ENCODE data around the gene SOAT1. TPM values are rescaled to one million over a fixed set of nuclear protein-coding genes. Genes with fewer than 3 reads are reported as not detected.
"Not testable (repeated sequence)": the region's sequence is repeated elsewhere in the genome, so short reads cannot be mapped to it uniquely, and the experiment has no call there.

Gene SOAT1
- polyA plus RNA-seq, 4 donors: 1.1 to 15.4 (median 5.1) TPM

DNA sequence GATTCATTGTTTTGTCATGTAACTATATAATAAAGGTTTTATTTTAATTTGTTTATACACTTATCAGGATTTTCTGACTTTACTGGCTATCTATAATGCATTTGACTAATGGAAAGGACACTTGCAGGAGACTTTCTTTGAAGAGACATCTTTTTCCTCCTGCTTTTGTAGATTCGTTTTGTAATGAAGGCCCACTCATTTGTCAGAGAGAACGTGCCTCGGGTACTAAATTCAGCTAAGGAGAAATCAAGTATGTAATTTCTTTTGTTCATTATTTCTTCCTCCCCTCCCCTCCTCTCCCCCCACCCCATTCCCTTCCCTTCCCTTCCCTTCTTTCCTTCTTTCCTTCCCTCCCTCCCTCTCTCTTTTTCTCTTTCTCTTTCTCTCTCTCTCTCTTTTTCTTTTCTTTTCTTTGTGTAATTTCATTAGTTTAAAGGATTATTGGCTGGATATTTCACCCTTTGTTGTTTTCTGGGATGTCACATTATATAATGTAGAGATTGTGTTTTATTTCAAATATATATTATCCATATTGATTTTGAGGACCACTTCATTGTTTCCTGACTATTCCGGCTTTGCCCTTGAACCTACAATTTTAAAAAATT, 48.4 kb downstream of the SOAT1 start:
- no peak for FAIRE-seq
- Histone ChIP-seq H3K36me3 (ENCODE audit: control insufficient read depth in 3 of 3, insufficient read depth in 2 of 3, low read depth in 1 of 3, low read length in 3 of 3) (peaks cover 2 to 20% (median 5%) of the 10 kb centered on the region in 3 donors), H3K9me3 (ENCODE audit: control insufficient read depth in 2 of 2, insufficient read depth in 1 of 2, low read depth in 1 of 2, low read length in 1 of 2) (no peaks in the 10 kb centered on the region), H3K4me3 (ENCODE audit: low read depth in 1 of 3, low read length in 3 of 3) (no peak overlapping the region), H3K27ac (ENCODE audit: low read depth in 1 of 3, low read length in 2 of 3) (no peak overlapping the region), H3K4me1 (ENCODE audit: control insufficient read depth in 3 of 3, insufficient read depth in 2 of 3, low read depth in 1 of 3, low read length in 2 of 3) (no peaks in the 10 kb centered on the region), H3K27me3 (ENCODE audit: control insufficient read depth in 3 of 3, insufficient read depth in 3 of 3, low read length in 3 of 3) (no peaks in the 10 kb centered on the region)
- DNase-seq: no peak
- 91 to 98% (median 93%) methylated on average over 4 of the region's 4 CpGs for WGBS, 3 donors

DNA sequence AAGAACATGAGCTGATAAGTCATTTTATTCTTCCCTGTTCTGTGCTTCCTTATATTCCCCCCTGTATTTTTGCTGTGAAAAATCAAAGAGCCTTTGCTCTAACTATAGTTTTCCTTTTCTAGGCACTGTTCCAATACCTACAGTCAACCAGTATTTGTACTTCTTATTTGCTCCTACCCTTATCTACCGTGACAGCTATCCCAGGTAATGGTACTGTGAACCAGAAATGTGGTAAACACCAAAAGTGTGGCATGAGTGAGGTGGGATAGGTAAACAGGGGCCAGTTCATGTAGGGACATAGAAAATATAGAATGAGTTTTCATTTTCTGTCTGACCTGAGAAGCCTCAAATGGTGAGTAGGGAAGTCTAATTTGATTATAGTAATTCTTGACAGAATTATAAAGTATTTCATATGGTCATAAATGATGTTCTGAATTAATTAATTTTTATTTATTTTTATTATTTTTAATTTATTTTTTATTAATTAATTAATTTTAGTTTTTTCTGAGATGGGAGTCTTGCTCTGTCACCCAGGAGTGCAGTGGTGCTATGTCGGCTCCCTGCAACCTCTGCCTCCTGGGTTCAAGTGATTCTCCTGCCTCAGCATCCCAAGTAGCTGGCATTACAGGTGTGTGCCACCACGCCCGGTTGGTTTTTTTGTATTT, 49.3 kb downstream of the SOAT1 start:
- H3K27ac ChIP-seq (ENCODE audit: low read depth in 1 of 3, low read length in 2 of 3): no peak overlapping the region
- DNase-seq (no peak), FAIRE-seq (peak; percentile 15)
- 81 to 91% (median 89%) methylated on average over 4 of the region's 4 CpGs for WGBS, 3 donors
- H3K9me3 ChIP-seq (ENCODE audit: control insufficient read depth in 2 of 2, insufficient read depth in 1 of 2, low read depth in 1 of 2, low read length in 1 of 2): no peaks in the 10 kb centered on the region
- H3K36me3 ChIP-seq (ENCODE audit: control insufficient read depth in 3 of 3, insufficient read depth in 2 of 3, low read depth in 1 of 3, low read length in 3 of 3): peaks cover 2 to 20% (median 5%) of the 10 kb centered on the region in 3 donors
- H3K27me3 ChIP-seq (ENCODE audit: control insufficient read depth in 3 of 3, insufficient read depth in 3 of 3, low read length in 3 of 3): no peaks in the 10 kb centered on the region
- no peak overlapping the region for H3K4me3 ChIP-seq (ENCODE audit: low read depth in 1 of 3, low read length in 3 of 3)
- H3K4me1 ChIP-seq (ENCODE audit: control insufficient read depth in 3 of 3, insufficient read depth in 2 of 3, low read depth in 1 of 3, low read length in 2 of 3): no peaks in the 10 kb centered on the region

DNA sequence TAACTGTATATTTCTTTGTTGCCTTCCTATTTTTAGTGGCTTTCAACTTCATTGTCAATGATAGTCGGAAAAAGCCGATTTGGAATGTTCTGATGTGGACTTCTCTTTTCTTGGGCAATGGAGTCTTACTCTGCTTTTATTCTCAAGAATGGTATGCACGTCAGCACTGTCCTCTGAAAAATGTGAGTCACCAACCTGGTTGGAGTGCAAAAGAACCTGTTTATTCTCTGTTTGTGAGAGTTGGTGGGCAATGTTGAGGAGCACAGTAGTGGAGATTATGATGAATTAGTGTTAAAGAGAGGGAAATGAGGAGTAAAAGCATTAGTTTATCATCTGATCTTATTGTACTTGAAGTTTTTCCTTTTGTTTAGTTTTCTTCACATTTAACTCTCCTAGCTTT, 57.7 kb downstream of the SOAT1 start:
- FAIRE-seq (no peak), DNase-seq (no peak)
- no peaks in the 10 kb centered on the region for H3K9me3 ChIP-seq (ENCODE audit: control insufficient read depth in 2 of 2, insufficient read depth in 1 of 2, low read depth in 1 of 2, low read length in 1 of 2)
- H3K36me3 ChIP-seq (ENCODE audit: control insufficient read depth in 3 of 3, insufficient read depth in 2 of 3, low read depth in 1 of 3, low read length in 3 of 3): peaks cover 0 to 10% (median 2%) of the 10 kb centered on the region in 3 donors
- no peaks in the 10 kb centered on the region for H3K27me3 ChIP-seq (ENCODE audit: control insufficient read depth in 3 of 3, insufficient read depth in 3 of 3, low read length in 3 of 3)
- WGBS, 3 donors: 95 to 97% (median 97%) methylated on average over 3 of the region's 3 CpGs
- no peak overlapping the region for H3K27ac ChIP-seq (ENCODE audit: low read depth in 1 of 3, low read length in 2 of 3)
- H3K4me1 ChIP-seq (ENCODE audit: control insufficient read depth in 3 of 3, insufficient read depth in 2 of 3, low read depth in 1 of 3, low read length in 2 of 3): no peaks in the 10 kb centered on the region
- H3K4me3 ChIP-seq (ENCODE audit: low read depth in 1 of 3, low read length in 3 of 3): no peak overlapping the region

GRCh38 chr1:179352236-179352635, 58.6 kb downstream of the SOAT1 start:
- no peaks in the 10 kb centered on the region for H3K27me3 ChIP-seq (ENCODE audit: control insufficient read depth in 3 of 3, insufficient read depth in 3 of 3, low read length in 3 of 3)
- WGBS, 3 donors: 95 to 97% (median 96%) methylated on average over 2 of the region's 2 CpGs

DNA sequence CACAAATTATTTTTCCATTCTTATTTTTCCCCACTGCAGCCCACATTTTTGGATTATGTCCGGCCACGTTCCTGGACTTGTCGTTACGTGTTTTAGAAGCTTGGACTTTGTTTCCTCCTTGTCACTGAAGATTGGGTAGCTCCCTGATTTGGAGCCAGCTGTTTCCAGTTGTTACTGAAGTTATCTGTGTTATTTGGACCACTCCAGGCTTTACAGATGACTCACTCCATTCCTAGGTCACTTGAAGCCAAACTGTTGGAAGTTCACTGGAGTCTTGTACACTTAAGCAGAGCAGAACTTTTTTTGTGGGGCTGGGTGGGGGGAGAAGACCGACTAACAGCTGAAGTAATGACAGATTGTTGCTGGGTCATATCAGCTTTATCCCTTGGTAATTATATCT, 59.9 kb downstream of the SOAT1 start:
- no peaks in the 10 kb centered on the region for H3K27me3 ChIP-seq (ENCODE audit: control insufficient read depth in 3 of 3, insufficient read depth in 3 of 3, low read length in 3 of 3)
- peak in 1 of 2 donors; percentile 5 for DNase-seq
- WGBS, 3 donors: 51 to 75% (median 69%) methylated on average over 5 of the region's 5 CpGs
- H3K4me3 ChIP-seq (ENCODE audit: low read depth in 1 of 3, low read length in 3 of 3): no peak overlapping the region
- H3K9me3 ChIP-seq (ENCODE audit: control insufficient read depth in 2 of 2, insufficient read depth in 1 of 2, low read depth in 1 of 2, low read length in 1 of 2): no peaks in the 10 kb centered on the region
- peaks cover 0 to 7% (median 2%) of the 10 kb centered on the region in 3 donors for H3K36me3 ChIP-seq (ENCODE audit: control insufficient read depth in 3 of 3, insufficient read depth in 2 of 3, low read depth in 1 of 3, low read length in 3 of 3)
- no peak for FAIRE-seq
- H3K27ac ChIP-seq (ENCODE audit: low read depth in 1 of 3, low read length in 2 of 3): no peak overlapping the region
- H3K4me1 ChIP-seq (ENCODE audit: control insufficient read depth in 3 of 3, insufficient read depth in 2 of 3, low read depth in 1 of 3, low read length in 2 of 3): no peaks in the 10 kb centered on the region

More at GRCh38 chr1:179352236-179352635, 58.6 kb downstream of the SOAT1 start:
- Histone ChIP-seq H3K9me3 (ENCODE audit: control insufficient read depth in 2 of 2, insufficient read depth in 1 of 2, low read depth in 1 of 2, low read length in 1 of 2) (no peaks in the 10 kb centered on the region), H3K36me3 (ENCODE audit: control insufficient read depth in 3 of 3, insufficient read depth in 2 of 3, low read depth in 1 of 3, low read length in 3 of 3) (peaks cover 0 to 7% (median 2%) of the 10 kb centered on the region in 3 donors), H3K4me3 (ENCODE audit: low read depth in 1 of 3, low read length in 3 of 3) (no peak overlapping the region), H3K27ac (ENCODE audit: low read depth in 1 of 3, low read length in 2 of 3) (no peak overlapping the region), H3K4me1 (ENCODE audit: control insufficient read depth in 3 of 3, insufficient read depth in 2 of 3, low read depth in 1 of 3, low read length in 2 of 3) (no peaks in the 10 kb centered on the region)
- FAIRE-seq (no peak), DNase-seq (no peak)

GRCh38 chr1:179361631-179362030, 68.0 kb downstream of the SOAT1 start:
- H3K27me3 ChIP-seq (ENCODE audit: control insufficient read depth in 3 of 3, insufficient read depth in 3 of 3, low read length in 3 of 3); H3K36me3 ChIP-seq (ENCODE audit: control insufficient read depth in 3 of 3, insufficient read depth in 2 of 3, low read depth in 1 of 3, low read length in 3 of 3); H3K27ac ChIP-seq (ENCODE audit: low read depth in 1 of 3, low read length in 2 of 3); DNase-seq; FAIRE-seq; H3K4me3 ChIP-seq (ENCODE audit: low read depth in 1 of 3, low read length in 3 of 3); H3K9me3 ChIP-seq (ENCODE audit: control insufficient read depth in 2 of 2, insufficient read depth in 1 of 2, low read depth in 1 of 2, low read length in 1 of 2); H3K4me1 ChIP-seq (ENCODE audit: control insufficient read depth in 3 of 3, insufficient read depth in 2 of 3, low read depth in 1 of 3, low read length in 2 of 3): not testable (repeated sequence)
- WGBS, 3 donors: 84 to 97% (median 95%) methylated on average over 2 of the region's 2 CpGs

DNA sequence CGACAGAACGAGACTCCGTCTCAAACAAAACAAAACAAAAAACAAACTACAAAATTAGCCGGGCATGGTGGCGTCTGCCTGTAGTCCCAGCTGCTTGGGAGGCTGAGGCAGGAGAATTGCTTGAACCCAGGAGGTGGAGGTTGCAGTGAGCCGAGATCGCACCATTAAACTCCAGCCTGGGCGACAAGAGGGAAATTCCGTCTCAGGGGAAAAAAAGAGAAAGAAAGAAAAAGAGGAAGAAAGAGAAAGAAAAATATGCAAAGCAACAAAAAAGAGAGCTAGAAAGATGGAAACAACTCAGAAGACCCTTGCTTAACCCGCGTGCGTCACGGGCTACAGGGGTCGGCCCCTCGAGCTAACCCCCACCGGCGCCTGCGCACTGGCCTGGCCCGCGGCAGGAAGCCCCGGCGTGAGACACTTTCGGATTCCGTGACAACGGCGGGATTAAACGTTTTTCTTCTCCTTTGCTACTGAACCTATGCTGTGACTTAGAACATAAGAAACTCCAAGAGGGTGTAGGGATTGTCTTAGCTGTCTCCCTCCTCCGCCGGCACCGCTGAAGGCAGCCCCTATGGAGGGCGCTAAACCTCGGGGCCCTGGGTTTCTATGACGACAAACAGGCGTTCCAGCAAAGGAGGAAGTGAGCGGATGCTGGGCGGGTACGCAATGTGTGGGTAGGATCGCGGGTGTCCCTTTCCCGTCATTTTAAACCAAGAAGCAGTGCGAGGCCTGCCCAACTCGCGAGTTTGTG, 71.9 kb downstream of the SOAT1 start, which contains the start of gene AXDND1:
AXDND1 (plus strand) TSS at position 630 of the 751 bp plus-strand sequence. CDS start 539 bp downstream, outside the sequence.
- Histone ChIP-seq H3K27ac (ENCODE audit: low read depth in 1 of 3, low read length in 2 of 3) (peak within 1 kb of the TSS; percentile 83 to 97 (median 87)), H3K4me1 (ENCODE audit: control insufficient read depth in 3 of 3, insufficient read depth in 2 of 3, low read depth in 1 of 3, low read length in 2 of 3) (no peaks in the 10 kb centered on the region), H3K9me3 (ENCODE audit: control insufficient read depth in 2 of 2, insufficient read depth in 1 of 2, low read depth in 1 of 2, low read length in 1 of 2) (no peaks in the 10 kb centered on the region), H3K27me3 (ENCODE audit: control insufficient read depth in 3 of 3, insufficient read depth in 3 of 3, low read length in 3 of 3) (no peaks in the 10 kb centered on the region), H3K36me3 (ENCODE audit: control insufficient read depth in 3 of 3, insufficient read depth in 2 of 3, low read depth in 1 of 3, low read length in 3 of 3) (no peaks in the 10 kb centered on the region), H3K4me3 (ENCODE audit: low read depth in 1 of 3, low read length in 3 of 3) (peak within 1 kb of the TSS; percentile 39 to 95 (median 69))
- WGBS, 3 donors: 3 to 7% (median 7%) methylated on average over 43 of the region's 43 CpGs
- no peak for FAIRE-seq
- DNase-seq: peak; percentile 91 to 94

- no peaks in the 10 kb centered on the region for H3K4me1 ChIP-seq (ENCODE audit: control insufficient read depth in 3 of 3, insufficient read depth in 2 of 3, low read depth in 1 of 3, low read length in 2 of 3)
- no peaks in the 10 kb centered on the region for H3K36me3 ChIP-seq (ENCODE audit: control insufficient read depth in 3 of 3, insufficient read depth in 2 of 3, low read depth in 1 of 3, low read length in 3 of 3)
- peak overlapping the region; percentile 39 to 95 (median 69) for H3K4me3 ChIP-seq (ENCODE audit: low read depth in 1 of 3, low read length in 3 of 3)
- no peak for DNase-seq
- H3K9me3 ChIP-seq (ENCODE audit: control insufficient read depth in 2 of 2, insufficient read depth in 1 of 2, low read depth in 1 of 2, low read length in 1 of 2): no peaks in the 10 kb centered on the region
- WGBS, 3 donors: 1 to 3% (median 2%) methylated on average over 28 of the region's 28 CpGs
- no peaks in the 10 kb centered on the region for H3K27me3 ChIP-seq (ENCODE audit: control insufficient read depth in 3 of 3, insufficient read depth in 3 of 3, low read length in 3 of 3)
- FAIRE-seq: no peak
- H3K27ac ChIP-seq (ENCODE audit: low read depth in 1 of 3, low read length in 2 of 3): peak overlapping the region; percentile 83 to 97 (median 87)
These were observed 72.7 kb downstream of the SOAT1 start for GRCh38 chr1:179366093-179366800.

All from small intestine (tissue), 7 donors.